ENCODE results near the gene TMEM150C.

The TMEM150C gene

DNA sequence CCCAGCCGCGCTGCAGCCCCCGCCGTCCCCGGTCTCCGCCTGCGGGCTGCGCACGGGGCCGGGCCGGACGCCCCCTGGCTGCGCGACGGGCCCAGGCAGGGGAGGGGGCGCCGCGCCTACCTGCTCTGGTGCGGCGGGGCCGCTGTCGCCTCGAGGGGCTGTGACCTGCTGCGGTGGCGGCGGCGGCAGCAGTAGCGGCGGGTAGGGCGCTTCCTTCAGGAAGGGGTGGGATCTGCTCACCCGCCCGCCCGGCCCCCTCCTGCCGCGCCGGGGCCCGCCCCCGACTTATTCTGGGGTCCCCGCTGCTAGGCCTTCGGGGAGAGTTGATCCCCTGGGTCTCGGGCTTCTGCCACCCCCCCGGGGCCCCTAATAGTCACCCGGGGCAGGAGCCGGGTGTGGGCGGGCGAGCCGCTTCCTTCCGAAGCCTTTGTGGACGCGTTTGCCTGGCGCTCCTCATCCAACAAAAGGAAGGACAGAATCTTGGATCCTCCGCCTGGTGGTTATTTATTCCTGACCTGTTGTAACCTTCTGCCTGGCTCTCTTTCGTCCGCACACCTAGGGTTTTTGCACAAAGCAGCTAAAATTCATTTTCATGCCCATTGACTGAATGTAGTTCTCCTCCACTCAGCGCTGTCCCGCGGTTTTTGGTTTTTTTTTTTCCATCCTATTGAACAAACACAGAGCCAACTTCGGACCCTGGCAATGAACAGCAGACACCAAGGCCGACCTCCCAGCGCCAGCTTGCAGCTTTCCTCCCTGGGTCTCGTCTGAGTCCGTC lies at the start of gene TMEM150C:
TMEM150C (minus strand) TSS at position 203 of the 778 bp plus-strand sequence. CDS start 57,331 bp downstream, outside the sequence.
- DNase-seq: no peak

- DNase-seq: no peak
Observed at GRCh38 chr4:82611527-82611926, 49.7 kb upstream of the TMEM150C start.

DNA sequence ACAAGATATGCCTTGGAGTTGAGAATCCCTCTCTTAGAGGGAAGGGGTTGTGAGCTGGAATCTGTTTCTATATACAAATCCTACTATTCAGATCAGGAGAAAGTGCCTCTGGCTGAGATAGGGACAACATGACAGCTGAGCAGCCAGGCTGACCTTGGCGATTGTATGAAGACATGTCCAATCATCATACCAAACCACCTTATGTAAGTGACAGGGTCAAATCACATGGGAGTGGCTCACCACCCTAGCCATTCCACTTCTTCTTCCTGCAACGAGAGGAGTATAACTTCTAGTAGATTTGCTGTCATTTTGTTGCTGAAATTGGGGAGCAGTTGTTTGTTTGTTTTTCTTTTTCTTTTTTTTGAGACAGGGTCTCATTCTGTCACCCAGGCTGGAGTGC lies 48.3 kb upstream of the TMEM150C start:
- no peak for DNase-seq

DNA sequence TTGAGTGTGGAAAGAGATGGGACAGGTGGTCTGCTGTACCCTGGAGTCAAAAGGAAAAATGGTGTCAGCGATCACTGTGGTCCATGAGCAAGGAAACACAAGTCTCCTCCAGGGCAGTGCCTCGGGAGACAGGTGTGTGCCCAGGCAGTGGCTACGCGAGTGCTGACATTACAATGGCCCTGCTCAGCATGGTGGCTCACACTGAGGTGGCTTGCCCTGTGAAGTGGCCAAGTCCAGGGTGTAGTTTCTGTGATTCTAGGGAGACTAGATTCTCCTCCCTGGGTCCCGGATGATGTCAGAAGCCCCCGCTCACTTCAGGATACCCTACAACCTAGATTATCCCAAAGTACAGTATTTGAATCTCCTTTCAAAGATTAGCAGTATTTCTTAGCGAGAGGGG lies 44.8 kb upstream of the TMEM150C start:
- DNase-seq: no peak

DNA sequence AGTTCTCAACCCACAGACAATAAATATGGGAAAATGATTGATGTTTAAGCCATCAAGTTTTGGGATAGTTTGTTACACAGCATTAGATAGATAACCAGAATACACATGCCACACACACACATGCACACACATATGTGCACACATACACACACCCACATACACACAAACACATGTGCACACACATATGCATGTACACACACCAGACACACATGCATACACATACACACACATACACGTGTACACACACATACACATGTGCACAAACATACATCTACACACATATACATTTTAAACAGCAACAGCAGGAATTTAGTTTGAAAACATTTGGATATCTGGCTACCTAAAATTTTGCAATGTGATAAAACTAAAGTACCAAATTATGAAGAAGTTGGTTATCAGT lies 42.7 kb upstream of the TMEM150C start:
- DNase-seq: no peak

GRCh38 chr4:82601242-82602015 lies 39.6 kb upstream of the TMEM150C start:
- no peak for DNase-seq

DNA sequence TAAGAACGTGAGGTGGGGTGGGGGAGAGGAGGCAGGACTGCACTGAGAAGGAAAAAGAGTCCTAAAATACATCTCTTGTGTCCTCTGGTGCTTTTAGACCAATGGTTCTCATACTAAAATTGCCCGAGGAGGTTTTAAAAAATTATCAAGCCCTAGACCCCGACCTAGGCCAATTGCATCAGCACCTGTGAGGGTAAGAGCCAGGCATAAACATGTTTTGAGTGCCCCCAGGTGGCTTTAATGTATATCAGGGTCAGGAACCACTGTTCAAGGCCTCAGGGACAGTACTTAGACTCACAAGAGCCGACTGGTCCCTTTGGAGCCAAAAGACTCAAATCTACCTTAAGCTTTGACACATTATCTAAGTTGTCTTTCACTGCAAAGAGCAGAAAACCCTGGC lies 37.5 kb upstream of the TMEM150C start:
- no peak for DNase-seq

- no peak for DNase-seq
Observed at GRCh38 chr4:82594456-82594855, 32.7 kb upstream of the TMEM150C start.

GRCh38 chr4:82593411-82593810 lies 31.6 kb upstream of the TMEM150C start:
- no peak for DNase-seq

GRCh38 chr4:82592639-82593038 lies 30.9 kb upstream of the TMEM150C start:
- DNase-seq: no peak

DNA sequence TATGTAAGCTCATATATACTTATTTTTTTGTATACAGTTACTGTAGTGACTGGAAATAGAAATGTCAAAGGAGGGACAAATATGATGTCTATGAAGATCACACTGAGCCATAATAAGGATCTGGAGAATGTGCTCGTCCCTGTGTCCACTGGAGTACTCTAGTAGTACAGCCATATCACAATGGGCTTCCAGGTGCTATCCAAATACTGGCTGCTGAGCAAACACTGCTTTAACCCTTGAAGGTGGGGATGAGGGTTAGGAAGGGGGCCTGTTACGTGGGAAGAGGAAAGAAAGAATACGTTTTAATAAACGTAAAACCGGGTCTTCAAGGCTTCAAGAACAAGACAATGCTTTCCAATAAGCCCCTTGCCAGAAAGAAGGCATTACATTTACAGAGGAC lies 29.8 kb upstream of the TMEM150C start:
- no peak for DNase-seq

DNA sequence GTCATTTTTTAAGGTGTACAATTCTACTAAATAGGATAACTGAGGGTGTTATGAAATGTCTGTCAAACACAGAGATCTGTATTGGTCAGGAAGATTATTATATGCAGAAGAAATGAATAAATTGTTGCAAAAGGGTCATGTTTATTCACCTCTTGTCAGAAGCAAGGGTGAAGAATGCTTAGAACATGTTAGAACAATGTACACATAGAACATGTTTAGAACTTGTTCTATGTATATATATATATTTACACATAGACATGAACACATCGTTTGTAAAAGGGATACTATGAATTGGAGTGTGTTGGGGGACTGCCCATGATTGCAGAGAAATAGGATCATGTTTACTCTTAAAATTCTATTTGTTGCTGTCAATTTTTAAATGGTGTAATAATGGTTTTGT lies 28.0 kb upstream of the TMEM150C start:
- no peak for DNase-seq

DNA sequence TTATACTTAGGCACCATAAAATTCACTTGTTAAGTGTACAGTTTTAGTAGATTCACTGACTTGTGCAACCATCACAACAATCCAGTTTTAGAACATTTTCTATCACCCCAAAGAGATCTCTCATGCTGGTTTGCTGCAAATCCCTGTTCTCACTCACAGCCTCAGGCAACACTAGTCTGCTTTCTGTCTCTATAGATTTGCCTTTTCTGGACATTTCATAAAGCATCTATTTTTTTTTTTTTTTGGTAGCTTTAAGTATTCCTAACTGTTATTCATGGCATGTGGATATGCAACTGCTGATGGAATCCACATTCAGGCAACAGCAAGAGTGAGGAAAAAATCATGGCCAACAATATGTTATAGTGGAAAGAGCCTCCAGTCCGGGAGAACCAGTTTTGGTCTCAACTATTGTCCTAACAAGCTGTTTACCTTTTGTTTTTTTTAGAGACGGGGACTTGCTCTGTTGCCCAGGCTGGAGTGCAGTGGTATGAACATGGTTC lies 27.0 kb upstream of the TMEM150C start:
- no peak for DNase-seq

- DNase-seq: no peak
Observed at GRCh38 chr4:82587826-82588540, 26.2 kb upstream of the TMEM150C start.

GRCh38 chr4:82585690-82586435 lies 24.1 kb upstream of the TMEM150C start:
- DNase-seq: peak in 1 of 2 experiments; percentile 13

DNA sequence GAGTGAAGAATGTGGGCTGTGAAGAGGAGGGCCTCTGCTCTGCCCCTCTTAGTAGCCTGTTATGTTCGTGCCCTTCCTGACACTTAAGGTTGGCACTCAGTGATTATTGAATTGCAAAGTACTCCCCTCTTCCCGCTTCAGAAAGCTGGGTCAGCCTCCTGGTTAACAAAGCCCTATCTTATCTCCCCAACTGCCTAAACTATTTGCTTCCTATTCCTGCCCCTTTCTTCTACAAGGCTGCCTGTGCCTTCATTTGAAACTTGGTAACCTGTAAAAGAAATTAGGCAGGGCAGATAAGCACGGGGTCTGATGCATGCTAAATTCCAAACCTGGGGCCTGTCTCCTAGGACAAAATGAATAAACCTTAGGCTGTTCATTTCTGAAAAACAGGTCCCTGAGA lies 23.1 kb upstream of the TMEM150C start:
- no peak for DNase-seq

DNA sequence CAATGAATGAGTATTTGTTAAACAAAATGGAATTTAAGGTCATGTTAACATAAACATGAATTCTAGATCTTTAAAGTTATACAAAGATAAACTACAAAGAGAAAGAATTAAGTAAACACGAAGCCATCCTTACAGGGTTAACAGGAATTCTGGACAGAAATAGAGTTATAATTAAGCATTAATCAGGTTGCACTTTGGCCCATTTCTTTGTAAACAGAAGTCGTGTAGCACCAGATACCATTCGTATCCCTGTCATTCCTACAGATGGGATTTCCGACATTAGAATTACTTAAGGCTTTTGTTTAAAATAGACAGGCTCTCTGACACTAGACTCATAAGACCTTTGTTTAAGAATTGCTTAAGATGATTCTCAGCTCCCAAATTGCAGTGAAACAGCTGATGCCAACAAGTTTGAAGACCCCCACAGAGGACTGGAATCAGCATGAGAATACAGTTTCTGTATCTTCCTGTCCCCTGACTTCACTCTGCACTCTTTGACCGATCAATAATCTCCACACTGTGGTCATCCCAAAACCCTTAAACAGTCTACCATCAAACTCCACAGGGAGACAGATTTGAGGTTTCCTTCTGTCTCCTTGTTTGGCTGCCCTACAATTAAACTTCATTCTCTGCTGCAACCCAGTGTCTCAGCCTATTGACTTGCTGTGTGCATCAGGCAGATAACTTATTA lies 22.3 kb upstream of the TMEM150C start:
- DNase-seq: no peak

DNA sequence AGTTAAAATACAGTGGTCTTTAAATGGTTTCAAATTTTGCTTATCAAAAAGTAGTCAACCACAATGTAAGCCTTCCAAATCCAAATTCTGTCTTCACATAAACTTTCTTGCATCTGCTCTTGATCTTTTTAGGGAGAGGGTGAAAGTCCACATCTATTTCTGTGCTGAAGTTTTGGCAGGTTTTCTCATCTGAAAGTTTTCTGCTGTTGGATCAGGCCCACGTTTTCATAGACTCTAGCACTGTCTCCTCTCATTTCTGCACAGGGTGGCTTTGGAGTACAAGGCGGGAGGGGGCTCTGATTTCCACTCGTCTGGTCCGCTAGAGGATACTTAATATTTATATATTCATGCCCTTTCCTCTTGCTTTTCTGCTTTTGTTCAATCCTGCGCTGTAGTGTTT lies 18.1 kb upstream of the TMEM150C start:
- no peak for DNase-seq

DNA sequence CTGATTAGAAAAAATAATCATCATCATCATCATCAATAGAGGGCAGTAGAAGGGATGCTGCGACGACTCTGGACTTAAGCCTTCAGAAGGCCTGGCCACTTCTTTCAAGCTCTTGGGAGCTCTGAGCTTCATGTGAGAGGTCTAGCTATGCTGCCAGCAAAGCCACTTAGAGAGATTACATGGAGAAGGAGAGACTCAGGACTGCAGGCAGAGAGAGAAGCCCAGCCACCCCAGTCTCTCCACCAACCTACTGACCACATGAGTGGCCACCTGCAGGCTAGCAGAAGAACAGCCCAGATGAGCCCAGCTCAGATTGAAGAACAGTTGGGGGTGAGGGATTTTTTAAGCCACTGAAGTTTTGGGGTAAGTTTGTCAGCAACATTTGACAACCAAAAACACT lies 17.1 kb upstream of the TMEM150C start:
- no peak for DNase-seq

- no peak for DNase-seq
Observed at GRCh38 chr4:82577451-82577850, 15.7 kb upstream of the TMEM150C start.

GRCh38 chr4:82569727-82570126 lies 7.9 kb upstream of the TMEM150C start:
- no peak for DNase-seq

DNA sequence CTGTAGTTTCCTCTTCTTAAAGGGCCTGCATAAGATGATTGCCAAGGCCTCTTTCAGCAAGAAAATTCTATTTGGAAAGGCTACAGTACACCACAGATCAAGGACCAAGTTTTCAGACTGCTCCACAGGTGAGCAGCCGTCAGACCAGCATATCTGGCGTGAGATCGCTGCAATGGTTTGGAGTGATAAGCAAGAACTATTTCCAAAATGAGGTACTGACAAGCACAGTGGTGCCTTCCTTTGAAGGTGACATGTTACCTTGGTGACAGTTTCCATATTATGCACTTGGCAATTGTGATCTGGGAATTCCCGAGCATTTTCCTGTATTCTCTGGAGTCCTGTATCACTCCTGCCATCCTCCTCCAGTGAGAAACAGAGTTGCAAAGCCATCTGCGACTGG lies 7.3 kb upstream of the TMEM150C start:
- DNase-seq: no peak

All from NCI-H446 (cell line).